DOHH2 (cell line): ENCODE measurements around the gene PRMT1.

Experiments
- CTCF ChIP-seq: fragments of 200-600 bp; sonication (generic); IDR thresholded peaks from one replicate; pipeline ENCODE4 v1.5.1; 2014; ENCODE audit warnings: antibody characterized with exemption, mild to moderate bottlenecking, low read depth, low read length; ENCODE audit not compliant: poor library complexity, severe bottlenecking
- EZH2phosphoT487 ChIP-seq: fragments of 200-600 bp; sonication (generic); IDR thresholded peaks from 2 replicates; pipeline ENCODE4 v1.6.1; 2017; ENCODE audit warnings: borderline replicate concordance, mild to moderate bottlenecking, antibody characterized with exemption, low read length, moderate library complexity, mixed read lengths

GRCh38 chr19:49710372-49710951 lies 33.4 kb downstream of the PRMT1 start:
- TF ChIP-seq CTCF: no peak
- TF ChIP-seq EZH2phosphoT487: no peak
